Activated CD8-positive, alpha-beta memory T cell treated with anti-CD3 and anti-CD28 coated beads for 4 hours (primary cell): Measurements from ENCODE around the gene GGA2.
"Not testable (repeated sequence)": the region's sequence is repeated elsewhere in the genome, so short reads cannot be mapped to it uniquely, and the experiment has no call there.

Experiments
- DNase-seq, 2 donors: peaks; one replicate each; pipeline ENCODE4 v3.0.0-alpha.2; 2020; ENCODE audit warnings: low read depth in 2 of 2

Gene GGA2

DNA sequence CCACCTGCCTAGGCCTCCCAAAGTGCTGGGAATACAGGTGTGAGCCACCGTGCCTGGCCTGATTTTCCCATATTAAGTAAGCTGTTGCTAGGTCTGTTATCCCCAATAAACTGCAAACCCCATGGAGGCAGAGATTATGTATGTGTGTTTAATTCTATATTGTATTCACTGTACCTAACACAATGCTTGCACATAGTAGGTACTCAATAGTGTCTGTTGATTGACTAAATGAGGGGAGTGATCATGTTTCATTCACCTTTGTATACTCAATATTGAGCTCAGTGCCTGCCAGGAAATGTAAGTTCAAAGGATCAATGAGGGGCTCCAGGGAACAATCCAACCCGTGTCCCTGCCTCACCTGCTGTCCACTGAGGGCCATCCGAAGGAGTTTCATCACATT lies 14.6 kb upstream of the GGA2 start:
- no peak for DNase-seq

DNA sequence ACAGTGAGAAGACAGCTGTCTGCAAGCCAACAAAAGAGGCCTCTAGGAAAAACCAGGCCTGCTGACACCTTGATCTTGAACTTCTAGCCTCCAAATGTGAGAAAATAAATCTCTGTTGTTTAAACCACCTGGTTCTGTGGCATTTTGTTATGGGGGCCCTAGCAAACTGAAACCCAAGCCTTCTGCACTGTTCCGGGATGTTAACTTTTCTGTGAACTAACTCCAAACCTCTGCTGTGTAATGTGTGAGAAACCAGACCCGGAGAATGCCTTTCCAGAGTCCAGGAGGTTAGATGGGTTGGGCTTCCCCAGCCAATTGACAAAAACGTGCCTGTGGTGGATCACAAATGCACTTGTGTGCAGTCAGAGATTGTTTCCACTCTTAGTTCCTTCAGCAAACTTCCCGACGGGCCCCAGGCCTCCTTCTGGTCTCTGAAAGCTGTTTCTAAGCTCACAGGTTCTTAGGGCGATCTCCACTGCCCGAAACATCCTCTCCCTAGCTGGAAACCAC lies 13.6 kb upstream of the GGA2 start:
- no peak for DNase-seq

DNA sequence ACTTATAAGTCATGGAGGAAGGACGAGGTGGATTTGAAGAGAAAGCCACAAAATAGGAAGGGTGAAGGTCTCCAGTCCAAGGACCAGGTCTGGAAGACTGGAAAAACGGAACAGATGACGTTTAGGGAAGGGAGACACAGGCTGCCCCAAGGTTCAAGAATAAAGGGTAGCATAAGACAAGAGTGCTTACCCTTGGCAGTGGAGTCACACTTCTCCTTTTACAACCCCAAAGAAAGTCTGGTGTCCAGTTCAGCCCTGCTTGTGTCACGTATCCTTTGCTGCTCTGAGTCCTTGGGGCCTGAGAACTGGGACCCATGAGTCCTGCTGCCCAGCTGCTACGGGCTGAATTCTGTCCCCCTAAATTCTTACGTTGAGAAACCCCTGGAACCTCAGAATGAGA lies 13.0 kb upstream of the GGA2 start:
- DNase-seq: no peak

DNA sequence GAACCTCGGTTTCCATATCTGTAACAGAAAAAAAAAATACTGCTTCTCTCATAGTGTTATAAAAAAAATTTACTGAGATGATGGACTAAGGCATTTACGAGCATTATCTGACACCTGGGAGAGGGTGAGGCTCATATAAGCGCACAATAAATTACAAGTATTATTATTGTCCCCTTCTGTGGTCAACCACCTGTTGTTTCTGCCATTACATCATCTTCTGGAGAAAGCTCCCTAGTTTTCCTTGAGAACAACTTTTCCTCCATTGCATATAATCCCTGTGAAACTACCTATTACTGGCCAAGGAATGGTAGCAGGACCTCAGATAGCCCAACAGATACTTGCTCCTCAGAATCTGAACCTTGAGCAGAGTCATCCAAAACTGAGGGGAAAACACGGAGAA lies 11.7 kb upstream of the GGA2 start:
- no peak for DNase-seq

DNA sequence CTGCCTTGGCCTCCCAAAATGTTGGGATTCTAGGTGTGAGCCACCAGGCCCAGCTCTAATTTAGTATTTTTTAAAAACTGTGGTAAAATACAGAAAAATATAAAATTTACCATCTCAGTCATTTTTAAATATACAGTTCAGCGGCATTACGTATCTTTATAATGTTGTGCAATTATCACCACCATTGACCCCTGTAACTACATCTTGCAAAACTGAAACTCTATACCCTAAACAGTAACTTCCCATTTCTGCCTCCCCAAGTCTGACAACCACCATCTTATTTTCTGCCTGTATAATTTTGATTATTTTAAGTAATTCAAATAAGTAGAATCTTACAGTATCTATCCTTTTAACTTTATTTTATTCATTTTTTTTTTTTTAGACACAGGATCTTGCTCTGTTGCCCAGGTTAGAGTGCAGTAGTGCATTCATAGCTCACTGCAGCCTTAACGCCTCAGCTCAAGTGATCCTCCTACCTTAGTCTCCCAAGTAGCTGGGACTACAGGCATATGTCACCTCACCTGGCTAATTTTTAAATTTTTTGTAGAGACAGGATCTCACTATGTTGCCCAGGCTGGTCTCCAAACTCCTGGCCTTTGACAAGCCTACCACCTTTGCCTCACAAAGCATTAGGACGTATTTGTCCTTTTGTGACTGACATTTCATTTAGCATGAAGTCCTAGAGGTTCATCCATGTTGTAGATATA lies 10.9 kb upstream of the GGA2 start:
- no peak for DNase-seq

DNA sequence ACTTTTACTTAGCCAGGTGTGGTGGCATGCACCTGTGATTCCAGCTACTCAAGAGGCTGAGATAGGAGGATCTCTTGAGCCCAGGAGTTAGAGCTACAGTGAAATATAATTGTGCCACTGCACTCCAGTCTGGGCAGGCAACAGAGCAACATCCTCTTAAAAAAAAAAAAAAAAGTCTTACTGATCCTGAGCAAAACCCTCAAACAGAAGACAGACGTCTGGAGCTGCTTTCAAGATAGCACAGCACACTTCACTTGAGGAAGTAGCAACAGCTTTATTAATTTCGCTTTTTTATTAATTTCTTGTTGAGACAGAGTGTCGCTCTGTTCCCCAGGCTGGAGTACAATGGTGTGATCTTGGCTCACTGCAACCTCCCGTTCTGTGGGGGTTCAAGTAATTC lies 10.2 kb upstream of the GGA2 start:
- DNase-seq: no peak

DNA sequence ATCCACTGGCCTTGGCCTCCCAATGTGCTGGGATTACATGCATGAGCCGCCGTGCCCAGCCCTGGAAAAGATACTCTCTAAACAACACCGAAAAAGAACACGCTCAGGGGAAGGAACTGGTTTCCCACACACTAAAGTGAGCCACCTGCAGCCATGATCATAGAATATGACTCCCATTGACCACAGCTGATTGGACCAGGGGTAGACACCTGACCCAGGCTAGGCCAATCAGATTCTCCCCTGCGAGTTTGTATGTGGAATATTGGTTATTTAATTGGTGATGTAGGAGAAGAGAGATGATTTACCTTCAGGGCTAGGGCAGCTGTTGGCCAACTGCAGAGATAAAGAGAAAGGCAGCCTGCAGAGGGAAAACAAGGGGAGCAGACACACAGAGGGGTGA lies 9.0 kb upstream of the GGA2 start:
- DNase-seq: no peak

DNA sequence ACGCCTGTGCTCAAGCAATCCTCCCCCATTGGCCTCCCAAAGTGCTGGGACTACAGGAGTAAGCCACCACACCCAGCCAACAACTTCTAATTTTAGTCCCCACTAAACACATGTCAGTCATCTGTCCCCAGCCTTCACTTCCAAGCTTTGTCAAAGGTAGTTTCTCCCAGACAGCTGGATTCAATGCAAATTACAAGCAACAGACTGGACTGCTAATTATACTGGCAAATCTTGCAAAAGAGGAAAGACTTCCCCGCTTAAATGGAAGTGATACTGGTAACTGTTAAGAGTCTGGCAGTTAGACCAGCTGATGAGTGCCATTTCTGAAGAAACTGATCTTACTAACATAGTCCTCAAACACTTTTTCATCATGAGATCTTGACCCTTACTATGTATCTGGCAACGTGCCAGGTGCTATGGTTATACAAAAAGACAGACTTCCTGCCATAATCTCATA lies 8.2 kb upstream of the GGA2 start:
- no peak for DNase-seq

DNA sequence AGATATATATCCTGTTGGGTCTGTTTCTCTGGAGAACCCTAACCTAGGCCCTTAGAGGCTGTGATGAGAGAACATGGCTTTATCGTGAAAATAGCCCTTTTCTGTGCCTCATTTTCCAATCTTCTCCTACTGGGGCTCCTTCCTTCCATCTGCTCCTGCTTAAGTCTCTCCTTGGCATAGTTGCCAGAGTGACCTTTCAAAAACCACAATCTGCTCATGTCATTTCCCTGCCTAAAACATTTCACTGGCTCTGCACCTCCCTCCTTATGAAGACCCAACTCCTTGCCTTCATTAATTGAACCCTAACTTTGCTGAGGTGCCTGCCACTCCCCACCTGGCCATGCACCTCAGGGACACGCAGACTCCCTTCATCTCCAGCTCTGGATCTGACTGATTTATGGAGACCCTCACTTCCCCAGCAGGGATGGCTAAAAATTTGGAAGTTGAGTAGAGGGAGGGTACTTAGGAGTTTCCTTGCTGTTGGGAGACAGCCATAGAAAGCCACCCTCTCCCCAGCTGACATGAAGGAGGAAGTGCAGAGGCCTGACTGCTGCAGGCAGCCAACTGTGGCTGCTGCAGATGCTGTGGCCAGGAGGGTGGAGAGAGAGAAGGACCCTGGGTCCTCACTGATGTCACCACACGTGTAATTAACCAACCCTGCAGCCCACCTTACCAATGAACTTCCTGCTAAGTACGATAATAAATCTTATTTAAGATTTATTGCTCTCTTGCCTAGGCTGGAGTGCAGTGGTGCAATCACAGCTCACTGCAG lies 6.3 kb upstream of the GGA2 start:
- DNase-seq: no peak

DNA sequence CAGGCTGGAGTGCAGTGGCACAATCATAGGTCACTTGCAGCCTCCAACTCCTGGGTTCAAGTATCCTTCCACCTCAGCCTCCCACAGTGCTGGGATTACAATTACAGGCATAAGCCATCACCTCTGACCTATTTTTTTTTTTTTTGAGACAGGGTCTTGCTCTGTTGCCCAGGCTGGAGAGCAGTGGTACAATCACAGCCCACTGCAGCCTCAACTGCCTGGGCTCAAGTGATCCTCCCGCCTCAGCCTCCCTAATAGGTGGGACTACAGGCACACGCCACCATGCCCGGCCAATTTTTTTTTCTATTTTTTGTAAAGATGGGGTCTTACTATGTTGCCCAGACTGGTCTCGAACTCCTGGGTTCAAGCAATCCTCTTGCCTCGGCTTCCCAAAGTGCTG lies 5.6 kb upstream of the GGA2 start:
- DNase-seq: no peak

DNA sequence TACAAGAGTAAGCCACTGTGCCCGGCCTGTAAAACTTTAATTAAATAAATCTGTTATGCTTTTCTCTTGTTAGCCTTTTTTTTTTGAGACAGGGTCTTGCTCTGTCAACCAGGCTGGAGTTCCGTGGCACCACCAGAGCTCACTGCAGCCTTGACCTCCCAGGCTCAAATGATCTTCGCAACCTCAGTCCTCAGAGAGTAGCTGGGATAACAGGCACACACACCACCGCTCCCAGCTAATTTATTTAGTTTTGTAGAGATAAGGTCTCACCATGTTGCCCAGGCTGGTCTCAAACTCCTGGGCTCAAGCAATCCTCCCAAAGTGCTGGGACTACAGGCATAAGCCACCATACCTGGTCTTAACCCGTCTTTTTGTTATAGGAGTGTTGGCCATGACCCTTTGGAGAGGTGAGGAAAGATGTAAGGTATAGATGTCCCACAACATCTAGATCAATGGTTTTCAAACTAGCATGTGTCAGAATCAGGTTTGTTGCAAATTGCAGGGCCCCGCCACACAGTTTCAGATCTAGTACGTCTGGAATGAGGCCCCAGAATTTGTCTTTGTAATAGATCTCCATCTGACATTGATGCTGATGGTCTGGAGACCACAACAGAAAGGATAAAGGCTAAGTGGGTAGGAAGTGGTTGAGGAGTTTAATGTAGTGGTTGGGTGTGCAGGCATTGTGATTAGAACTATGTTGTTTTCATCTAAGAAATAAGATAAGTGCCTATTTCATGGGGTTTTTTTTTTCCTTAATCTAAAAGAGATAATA lies 4.3 kb upstream of the GGA2 start:
- DNase-seq: no peak

DNA sequence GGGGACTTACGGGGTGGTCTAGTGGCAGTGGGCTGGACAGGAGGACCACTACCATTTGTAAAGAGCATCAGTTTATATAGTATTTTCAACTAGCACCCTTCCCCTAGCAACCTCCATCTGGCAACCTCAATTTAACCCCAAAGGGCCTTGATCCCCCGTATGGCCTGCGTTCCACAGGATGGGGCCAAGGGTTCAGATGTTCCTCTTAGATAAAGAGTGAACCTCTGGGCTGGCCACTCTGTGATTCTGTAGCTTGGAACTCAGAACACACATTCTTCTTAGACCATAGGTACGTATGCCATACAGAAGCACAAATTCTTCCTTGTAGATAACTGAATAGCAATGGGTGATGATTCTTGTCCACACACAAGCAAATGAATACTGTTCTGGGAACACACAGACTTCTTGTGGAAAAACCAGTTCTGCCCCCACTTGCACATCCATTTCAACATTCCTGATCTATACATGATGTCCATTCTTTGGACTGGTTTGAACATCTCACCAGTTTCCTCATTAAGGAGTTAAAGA lies 1.9 kb upstream of the GGA2 start:
- no peak for DNase-seq

DNA sequence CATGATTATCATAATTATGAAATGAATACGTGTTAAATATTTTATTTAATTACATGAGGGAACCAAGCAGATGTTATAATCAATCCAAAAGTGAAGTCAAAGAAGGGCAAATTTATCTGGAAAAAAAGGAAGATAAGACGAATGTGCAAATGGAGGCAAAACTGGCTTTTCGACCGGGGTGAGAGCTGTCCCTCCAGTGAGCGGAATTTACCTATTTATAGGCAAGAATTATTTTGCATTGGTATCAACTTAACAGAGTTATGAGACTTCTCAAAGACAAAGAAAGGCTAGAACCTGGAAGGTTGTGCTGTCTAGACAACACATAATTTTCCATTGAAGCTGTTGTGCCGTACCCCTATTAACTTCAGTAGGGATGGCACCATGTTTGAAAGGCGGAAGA lies 1.4 kb upstream of the GGA2 start:
- no peak for DNase-seq

DNA sequence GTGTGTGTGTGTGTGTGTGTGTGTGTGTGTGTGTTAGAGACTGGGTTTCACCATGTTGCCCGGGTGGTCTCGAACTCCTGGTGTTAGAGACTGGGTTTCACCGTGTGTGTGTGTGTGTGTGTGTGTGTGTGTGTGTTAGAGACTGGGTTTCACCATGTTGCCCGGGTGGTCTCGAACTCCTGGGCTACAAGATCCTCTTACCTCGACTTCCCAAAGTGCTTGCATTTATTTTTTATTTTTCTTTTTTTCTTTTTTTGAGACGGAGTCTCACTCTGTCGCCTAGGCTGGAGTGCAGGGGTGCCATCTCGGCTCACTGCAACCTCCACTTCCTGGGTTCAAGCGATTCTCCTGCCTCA lies 599 bp upstream of the GGA2 start:
- DNase-seq: not testable (repeated sequence)

DNA sequence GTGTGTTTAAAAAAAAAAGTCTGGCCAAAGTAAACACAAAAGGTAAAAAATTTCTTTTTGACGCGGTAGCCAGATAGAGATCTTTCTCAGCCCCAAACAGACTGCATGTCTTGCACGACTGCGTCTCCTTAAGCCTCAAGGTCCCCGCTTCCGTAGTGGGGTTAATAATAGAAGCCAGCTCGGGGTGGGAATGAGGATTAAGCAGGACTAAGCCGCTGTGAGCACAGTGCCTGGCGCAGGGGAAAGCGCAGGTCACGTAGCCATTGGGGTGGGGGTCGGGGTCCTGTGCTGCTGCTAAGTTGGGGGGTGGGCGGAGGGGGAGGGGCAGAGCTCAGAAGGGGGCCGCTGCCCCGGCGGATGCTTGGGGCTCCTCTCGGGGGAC lies 521 bp downstream of the GGA2 start:
- no peak for DNase-seq

DNA sequence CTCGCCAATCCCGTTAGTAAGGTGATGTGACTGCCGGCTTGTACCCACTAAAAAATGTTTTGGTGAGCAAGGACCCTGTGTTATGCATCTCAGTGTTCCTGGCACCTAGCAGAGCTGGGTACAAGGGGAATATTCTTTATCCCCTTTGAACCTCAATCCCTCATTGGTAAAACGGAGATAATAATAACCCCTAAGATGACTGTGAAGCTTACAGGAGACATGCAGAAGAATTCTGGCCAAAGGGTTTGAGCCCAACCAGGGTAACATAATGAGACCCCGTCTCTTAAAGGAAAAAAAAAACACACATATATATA lies 896 bp downstream of the GGA2 start:
- DNase-seq: no peak

DNA sequence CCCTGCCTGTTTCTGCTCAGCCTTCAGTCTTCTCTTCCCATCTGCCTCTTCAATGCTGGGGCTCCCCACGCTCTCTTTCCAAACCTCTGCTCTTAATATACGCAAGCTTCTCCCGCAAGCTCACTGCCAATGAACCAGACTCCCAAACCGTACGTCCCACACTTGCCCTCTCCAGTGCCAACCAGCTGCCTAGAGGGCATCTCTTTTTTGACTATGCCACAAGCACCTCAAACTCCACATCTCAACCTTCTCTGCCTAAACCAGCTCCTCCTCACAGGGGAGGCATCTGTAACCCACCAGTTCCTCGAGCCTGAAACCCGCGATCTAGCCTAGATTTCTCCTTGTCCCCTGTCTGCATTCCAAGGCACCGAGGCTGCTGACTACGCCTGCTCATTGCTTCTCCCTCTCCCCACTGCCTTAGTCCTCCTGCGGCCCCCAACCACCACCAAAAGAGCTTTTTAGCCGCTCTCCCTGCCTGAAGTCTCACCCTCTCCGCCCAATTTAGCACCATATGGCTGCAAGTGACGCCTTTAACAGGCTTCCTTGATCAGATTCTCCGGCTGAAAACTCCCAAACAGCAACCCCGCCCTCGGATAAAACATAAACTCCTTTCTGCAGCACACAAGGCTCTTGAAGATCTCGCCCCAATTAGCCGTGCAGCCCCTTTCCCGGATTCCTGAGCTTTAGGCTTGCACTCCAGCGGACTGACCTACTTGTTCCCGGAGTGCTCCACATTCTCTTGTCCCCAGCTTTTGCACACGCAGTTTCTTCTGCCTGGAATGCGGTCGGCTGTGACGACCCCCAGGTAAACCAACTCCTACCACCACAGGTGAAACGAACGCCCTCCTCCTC lies 1.5 kb downstream of the GGA2 start:
- no peak for DNase-seq

DNA sequence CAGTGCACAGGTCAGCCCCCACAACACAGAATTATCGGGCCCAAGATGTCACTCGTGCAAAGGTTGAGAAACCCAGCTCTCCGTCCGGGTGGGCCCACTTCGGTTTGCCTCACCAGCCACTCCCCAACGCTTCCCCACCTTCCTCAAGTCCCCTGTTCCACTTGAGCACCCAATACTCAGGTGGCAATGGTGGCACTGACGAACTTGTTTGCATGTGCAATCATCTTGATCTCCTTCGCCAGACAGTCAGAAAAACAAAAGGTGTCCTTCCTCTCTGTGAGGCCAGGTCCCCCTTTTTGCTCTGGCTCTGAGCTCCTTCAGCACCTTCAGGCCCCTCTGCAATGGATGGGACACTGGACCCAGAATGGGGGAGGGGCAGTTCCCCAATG lies 3.7 kb downstream of the GGA2 start:
- no peak for DNase-seq

DNA sequence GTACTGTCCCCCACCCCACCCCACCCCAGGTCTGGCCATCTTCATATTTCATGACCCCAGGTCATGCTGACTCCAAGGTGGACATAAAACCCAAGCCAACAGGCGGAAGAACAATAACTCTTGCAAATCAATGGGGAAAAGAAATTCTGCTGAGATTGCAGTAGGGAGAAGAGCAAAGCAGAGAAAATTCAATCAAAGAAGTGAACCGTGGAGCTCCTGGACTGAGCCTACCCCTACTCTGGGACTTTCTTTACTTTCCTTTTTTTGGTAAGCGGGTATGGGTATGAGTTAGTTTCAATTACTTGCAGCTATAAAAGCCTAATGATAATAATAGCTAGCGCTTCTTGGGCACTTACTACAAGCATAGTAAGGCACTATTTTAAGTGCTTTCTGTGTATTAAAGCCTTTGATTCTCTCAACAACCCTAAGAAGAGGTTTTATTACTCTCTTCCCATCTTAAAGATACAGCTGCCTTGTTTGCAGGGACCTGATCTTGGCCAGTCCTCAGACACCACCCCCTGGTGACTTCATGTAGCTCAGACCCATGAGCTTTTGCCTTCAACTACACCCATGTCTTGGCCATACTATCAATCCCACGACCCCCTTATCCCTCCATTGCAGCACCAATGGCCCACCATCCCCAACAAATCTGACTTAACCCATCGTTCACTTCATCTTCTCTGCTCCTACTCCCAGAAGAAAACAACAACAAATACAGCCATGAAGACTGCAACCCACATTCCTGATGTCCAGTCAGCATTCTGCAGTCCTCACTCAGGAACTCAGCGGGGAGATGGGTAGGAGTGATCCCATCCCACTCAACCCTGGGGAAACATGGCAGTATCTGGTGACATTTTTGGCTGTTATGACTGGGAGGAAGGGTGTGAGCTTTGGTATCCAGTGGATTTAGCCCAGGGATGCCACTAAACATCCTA lies 4.4 kb downstream of the GGA2 start:
- DNase-seq: no peak

DNA sequence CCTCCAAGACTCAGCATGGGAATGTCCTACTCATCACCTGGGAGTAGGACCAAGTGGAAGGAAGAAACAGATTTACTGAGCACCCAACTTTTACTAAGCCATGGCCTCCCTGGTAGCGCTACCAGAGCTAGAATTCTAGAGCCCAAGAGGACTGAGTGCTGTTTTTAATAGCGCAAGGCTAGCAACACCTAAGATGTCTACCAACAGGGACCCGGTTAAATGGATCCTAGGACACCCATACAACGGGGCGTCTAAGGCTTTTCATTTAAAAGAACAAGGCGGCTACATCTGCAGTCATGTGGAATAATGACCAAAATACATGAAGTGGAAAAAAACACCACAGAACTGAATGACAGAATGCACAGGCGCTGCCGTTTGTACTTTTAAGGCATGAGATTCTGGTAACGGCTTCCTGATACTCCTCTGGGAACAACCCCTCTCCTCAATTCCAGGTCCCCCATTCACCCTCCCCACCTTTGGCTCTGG lies 5.1 kb downstream of the GGA2 start:
- DNase-seq: no peak
